ENCODE measurements around the gene EBF3. TPM values are rescaled to one million over a fixed set of nuclear protein-coding genes. Genes with fewer than 3 reads are reported as not detected.

The EBF3 gene
- total and polyA plus RNA-seq, 7 donors = 1.2 to 8.9 (median 4.5) TPM; not detected in 1

GRCh38 chr10:129842031-129842430 is 122.0 kb downstream of the EBF3 start:
- intact Hi-C loops (cut with DNase I) = no loop called here
- TF ChIP-seq POLR2AphosphoS5 (IDR thresholded peaks at IDR 0.05) (no peak), EP300 (IDR thresholded peaks at IDR 0.05) (no peak), POLR2A (IDR thresholded peaks at IDR 0.05) (no peak)
- TF ChIP-seq, protein P1, sequence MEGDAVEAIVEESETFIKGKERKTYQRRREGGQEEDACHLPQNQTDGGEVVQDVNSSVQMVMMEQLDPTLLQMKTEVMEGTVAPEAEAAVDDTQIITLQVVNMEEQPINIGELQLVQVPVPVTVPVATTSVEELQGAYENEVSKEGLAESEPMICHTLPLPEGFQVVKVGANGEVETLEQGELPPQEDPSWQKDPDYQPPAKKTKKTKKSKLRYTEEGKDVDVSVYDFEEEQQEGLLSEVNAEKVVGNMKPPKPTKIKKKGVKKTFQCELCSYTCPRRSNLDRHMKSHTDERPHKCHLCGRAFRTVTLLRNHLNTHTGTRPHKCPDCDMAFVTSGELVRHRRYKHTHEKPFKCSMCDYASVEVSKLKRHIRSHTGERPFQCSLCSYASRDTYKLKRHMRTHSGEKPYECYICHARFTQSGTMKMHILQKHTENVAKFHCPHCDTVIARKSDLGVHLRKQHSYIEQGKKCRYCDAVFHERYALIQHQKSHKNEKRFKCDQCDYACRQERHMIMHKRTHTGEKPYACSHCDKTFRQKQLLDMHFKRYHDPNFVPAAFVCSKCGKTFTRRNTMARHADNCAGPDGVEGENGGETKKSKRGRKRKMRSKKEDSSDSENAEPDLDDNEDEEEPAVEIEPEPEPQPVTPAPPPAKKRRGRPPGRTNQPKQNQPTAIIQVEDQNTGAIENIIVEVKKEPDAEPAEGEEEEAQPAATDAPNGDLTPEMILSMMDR (IDR thresholded peaks at IDR 0.05) = no peak
- 93 to 94% methylated on average over 21 of the region's 21 CpGs for WGBS, 2 donors
- Histone ChIP-seq H3K4me1 (no peaks in the 10 kb centered on the region), H3K4me3 (no peak overlapping the region), H3K27ac (no peak overlapping the region), H3K27me3 (no peaks in the 10 kb centered on the region), H3K9me3 (no peaks in the 10 kb centered on the region), H3K36me3 (no peaks in the 10 kb centered on the region)
- DNase-seq = no peak

DNA sequence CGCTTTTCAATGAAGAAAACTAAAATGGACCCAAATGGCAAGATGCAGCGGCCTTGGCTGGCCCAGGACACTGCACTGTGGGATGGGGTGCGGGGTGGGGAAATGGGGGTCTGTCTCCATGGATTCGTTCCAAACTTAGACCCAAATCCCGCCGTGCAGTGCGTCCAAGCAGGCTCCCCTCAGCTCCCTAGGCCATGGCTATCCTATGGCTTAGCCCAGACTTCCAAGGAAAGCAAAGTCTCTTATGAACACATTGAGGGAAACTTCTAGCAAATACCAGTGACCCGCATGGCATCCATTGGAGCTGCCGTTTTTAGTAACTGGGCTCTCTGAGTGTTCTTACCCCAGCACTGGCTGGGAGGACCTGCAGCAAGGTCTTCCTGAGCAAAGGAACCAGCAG is 122.5 kb downstream of the EBF3 start:
- intact Hi-C loops (cut with DNase I) = no loop called here
- TF ChIP-seq POLR2AphosphoS5 (IDR thresholded peaks at IDR 0.05) = no peak
- no peak for TF ChIP-seq EP300 (IDR thresholded peaks at IDR 0.05)
- no peak for TF ChIP-seq POLR2A (IDR thresholded peaks at IDR 0.05)
- TF ChIP-seq, protein P1 (IDR thresholded peaks at IDR 0.05) = no peak
- H3K4me3 ChIP-seq = no peak overlapping the region
- DNase-seq = no peak
- H3K4me1 ChIP-seq = no peaks in the 10 kb centered on the region
- no peak overlapping the region for H3K27ac ChIP-seq
- H3K36me3 ChIP-seq = no peaks in the 10 kb centered on the region
- H3K9me3 ChIP-seq = no peaks in the 10 kb centered on the region
- H3K27me3 ChIP-seq = no peaks in the 10 kb centered on the region
- WGBS, 2 donors = 88 to 92% methylated on average over 9 of the region's 9 CpGs

- Histone ChIP-seq H3K27ac (no peak overlapping the region), H3K4me1 (no peaks in the 10 kb centered on the region), H3K36me3 (no peaks in the 10 kb centered on the region), H3K9me3 (no peaks in the 10 kb centered on the region), H3K4me3 (no peak overlapping the region), H3K27me3 (no peaks in the 10 kb centered on the region)
- TF ChIP-seq POLR2A (IDR thresholded peaks at IDR 0.05) (no peak), POLR2AphosphoS5 (IDR thresholded peaks at IDR 0.05) (no peak), EP300 (IDR thresholded peaks at IDR 0.05) (no peak)
- TF ChIP-seq, protein P1 (IDR thresholded peaks at IDR 0.05) = no peak
- no peak for DNase-seq
- intact Hi-C loops (cut with DNase I) = no loop called here
- 94 to 95% methylated on average over 16 of the region's 16 CpGs for WGBS, 2 donors
Observed at GRCh38 chr10:129841071-129841470, 123.0 kb downstream of the EBF3 start.

GRCh38 chr10:129840196-129840590 is 123.9 kb downstream of the EBF3 start:
- 95% methylated on average over 29 of the region's 29 CpGs for WGBS, 2 donors
- Histone ChIP-seq H3K9me3 (no peaks in the 10 kb centered on the region), H3K27me3 (no peaks in the 10 kb centered on the region), H3K4me3 (no peak overlapping the region), H3K36me3 (no peaks in the 10 kb centered on the region), H3K27ac (no peak overlapping the region), H3K4me1 (no peaks in the 10 kb centered on the region)
- TF ChIP-seq EP300 (IDR thresholded peaks at IDR 0.05) = no peak
- no peak for TF ChIP-seq POLR2AphosphoS5 (IDR thresholded peaks at IDR 0.05)
- no peak for TF ChIP-seq POLR2A (IDR thresholded peaks at IDR 0.05)
- TF ChIP-seq, protein P1 (IDR thresholded peaks at IDR 0.05) = no peak
- intact Hi-C loops (cut with DNase I) = no loop called here
- DNase-seq = no peak

All from sigmoid colon (tissue), 7 donors.